ENCODE results near the gene RNLS.

DNA sequence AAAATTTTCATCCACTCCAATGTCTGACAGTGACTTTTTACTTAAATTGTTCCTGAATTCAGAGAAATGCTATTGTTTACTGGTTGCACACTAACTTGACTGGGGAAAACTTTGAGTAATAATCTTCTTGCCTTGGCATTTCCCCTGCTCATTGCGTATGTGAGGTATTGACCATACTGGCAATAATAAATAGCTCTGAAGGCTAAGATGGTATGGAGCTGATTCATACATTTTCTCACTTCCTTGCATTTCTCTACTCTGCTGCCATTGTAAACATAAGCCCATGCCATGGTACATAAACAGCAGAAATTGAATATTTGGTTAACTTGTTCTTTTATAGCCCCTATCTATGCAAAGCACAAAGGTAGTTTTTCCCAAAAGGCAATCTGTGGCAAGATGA, 290.0 kb downstream of the RNLS start:
- no peak for TF ChIP-seq POLR2A (IDR thresholded peaks at IDR 0.05)
- TF ChIP-seq, protein P1, sequence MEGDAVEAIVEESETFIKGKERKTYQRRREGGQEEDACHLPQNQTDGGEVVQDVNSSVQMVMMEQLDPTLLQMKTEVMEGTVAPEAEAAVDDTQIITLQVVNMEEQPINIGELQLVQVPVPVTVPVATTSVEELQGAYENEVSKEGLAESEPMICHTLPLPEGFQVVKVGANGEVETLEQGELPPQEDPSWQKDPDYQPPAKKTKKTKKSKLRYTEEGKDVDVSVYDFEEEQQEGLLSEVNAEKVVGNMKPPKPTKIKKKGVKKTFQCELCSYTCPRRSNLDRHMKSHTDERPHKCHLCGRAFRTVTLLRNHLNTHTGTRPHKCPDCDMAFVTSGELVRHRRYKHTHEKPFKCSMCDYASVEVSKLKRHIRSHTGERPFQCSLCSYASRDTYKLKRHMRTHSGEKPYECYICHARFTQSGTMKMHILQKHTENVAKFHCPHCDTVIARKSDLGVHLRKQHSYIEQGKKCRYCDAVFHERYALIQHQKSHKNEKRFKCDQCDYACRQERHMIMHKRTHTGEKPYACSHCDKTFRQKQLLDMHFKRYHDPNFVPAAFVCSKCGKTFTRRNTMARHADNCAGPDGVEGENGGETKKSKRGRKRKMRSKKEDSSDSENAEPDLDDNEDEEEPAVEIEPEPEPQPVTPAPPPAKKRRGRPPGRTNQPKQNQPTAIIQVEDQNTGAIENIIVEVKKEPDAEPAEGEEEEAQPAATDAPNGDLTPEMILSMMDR (IDR thresholded peaks at IDR 0.05), result no peak
